ENCODE results near the gene SYCE3.

GRCh38 chr22:50503475-50504145, 59.1 kb downstream of the SYCE3 start:
- TF ChIP-seq CTCF (IDR thresholded peaks at IDR 0.05) (no peak), EZH2 (IDR thresholded peaks at IDR 0.05) (no peak), EZH2phosphoT487 (IDR thresholded peaks at IDR 0.05) (no peak)
